Measurements from ENCODE around the gene UBAP1.

UBAP1 gene

GRCh38 chr9:34163434-34163833, 15.4 kb upstream of the UBAP1 start:
- DNase-seq (ENCODE audit: low read depth): no peak
- TF ChIP-seq CTCF (IDR thresholded peaks at IDR 0.05; ENCODE audit: insufficient read depth, low read depth, low read length, missing control alignments): no peak

GRCh38 chr9:34169125-34169524, 9.7 kb upstream of the UBAP1 start:
- DNase-seq (ENCODE audit: low read depth): no peak
- no peak overlapping the region for H3K4me3 ChIP-seq (ENCODE audit: low read depth, low read length)

More at GRCh38 chr9:34163434-34163833, 15.4 kb upstream of the UBAP1 start:
- H3K4me3 ChIP-seq (ENCODE audit: low read depth, low read length): no peak overlapping the region

GRCh38 chr9:34170237-34170991, 8.4 kb upstream of the UBAP1 start:
- DNase-seq (ENCODE audit: low read depth): no peak
- H3K4me3 ChIP-seq (ENCODE audit: low read depth, low read length): no peak overlapping the region
- no peak for TF ChIP-seq CTCF (IDR thresholded peaks at IDR 0.05; ENCODE audit: insufficient read depth, low read depth, low read length, missing control alignments)

More at GRCh38 chr9:34169125-34169524, 9.7 kb upstream of the UBAP1 start:
- no peak for TF ChIP-seq CTCF (IDR thresholded peaks at IDR 0.05; ENCODE audit: insufficient read depth, low read depth, low read length, missing control alignments)

GRCh38 chr9:34171753-34172535, 6.9 kb upstream of the UBAP1 start:
- peak; percentile 70 for DNase-seq (ENCODE audit: low read depth)
- no peak for TF ChIP-seq CTCF (IDR thresholded peaks at IDR 0.05; ENCODE audit: insufficient read depth, low read depth, low read length, missing control alignments)
- no peak overlapping the region for H3K4me3 ChIP-seq (ENCODE audit: low read depth, low read length)

- H3K4me3 ChIP-seq (ENCODE audit: low read depth, low read length): no peak overlapping the region
- no peak for TF ChIP-seq CTCF (IDR thresholded peaks at IDR 0.05; ENCODE audit: insufficient read depth, low read depth, low read length, missing control alignments)
- DNase-seq (ENCODE audit: low read depth): no peak
These were observed 2.8 kb upstream of the UBAP1 start for GRCh38 chr9:34176089-34176488.

GRCh38 chr9:34177593-34178435, 1.0 kb upstream of the UBAP1 start:
- peak overlapping the region; percentile 70 for H3K4me3 ChIP-seq (ENCODE audit: low read depth, low read length)
- TF ChIP-seq CTCF (IDR thresholded peaks at IDR 0.05; ENCODE audit: insufficient read depth, low read depth, low read length, missing control alignments): no peak
- DNase-seq (ENCODE audit: low read depth): no peak
